GM19372 (cell line): ENCODE data around the gene PCDH1.
A peak's percentile ranks its signal among the peaks of the same experiment; 100 is the strongest.

Experiments
- ATAC-seq: cut with Tn5 transposase; IDR thresholded peaks from one replicate; pipeline ENCODE4 v1.9.1; 2021; ENCODE audit warnings: mild to moderate bottlenecking, low read depth, moderate library complexity; ENCODE audit not compliant: unreplicated experiment

PCDH1 gene

GRCh38 chr5:141857226-141857625 is 21.0 kb downstream of the PCDH1 start:
- ATAC-seq = no peak

- ATAC-seq = no peak
Measured at GRCh38 chr5:141856037-141856790, 22.0 kb downstream of the PCDH1 start.

GRCh38 chr5:141855265-141856036 is 22.8 kb downstream of the PCDH1 start:
- ATAC-seq = no peak

- ATAC-seq = no peak
Measured at GRCh38 chr5:141853895-141854626, 24.1 kb downstream of the PCDH1 start.

- no peak for ATAC-seq
Measured at GRCh38 chr5:141852448-141852847, 25.8 kb downstream of the PCDH1 start.

GRCh38 chr5:141851195-141851874 is 26.9 kb downstream of the PCDH1 start:
- no peak for ATAC-seq

GRCh38 chr5:141850786-141851185 is 27.4 kb downstream of the PCDH1 start:
- ATAC-seq = no peak

GRCh38 chr5:141850244-141850768 is 27.9 kb downstream of the PCDH1 start:
- ATAC-seq = peak; percentile 3

GRCh38 chr5:141849415-141850243 is 28.6 kb downstream of the PCDH1 start:
- ATAC-seq = peak; percentile 70

GRCh38 chr5:141848744-141849414 is 29.3 kb downstream of the PCDH1 start:
- no peak for ATAC-seq

- no peak for ATAC-seq
Measured at GRCh38 chr5:141846031-141846430, 32.2 kb downstream of the PCDH1 start.

GRCh38 chr5:141845371-141845851 is 32.8 kb downstream of the PCDH1 start:
- ATAC-seq = no peak

- no peak for ATAC-seq
Measured at GRCh38 chr5:141844414-141845097, 33.7 kb downstream of the PCDH1 start.

- ATAC-seq = no peak
Measured at GRCh38 chr5:141843156-141843927, 34.9 kb downstream of the PCDH1 start.

- ATAC-seq = no peak
Measured at GRCh38 chr5:141841378-141842180, 36.6 kb downstream of the PCDH1 start.

- ATAC-seq = no peak
Measured at GRCh38 chr5:141840826-141841360, 37.3 kb downstream of the PCDH1 start.
